Measurements from ENCODE around the gene GPC3. TPM values are rescaled to one million over a fixed set of nuclear protein-coding genes. Genes with fewer than 3 reads are reported as not detected.
A peak's percentile ranks its signal among the peaks of the same experiment; 100 is the strongest.

The GPC3 gene
- total RNA-seq, 2 experiments from 2014 or later, result 0.86 to 1.3 TPM

DNA sequence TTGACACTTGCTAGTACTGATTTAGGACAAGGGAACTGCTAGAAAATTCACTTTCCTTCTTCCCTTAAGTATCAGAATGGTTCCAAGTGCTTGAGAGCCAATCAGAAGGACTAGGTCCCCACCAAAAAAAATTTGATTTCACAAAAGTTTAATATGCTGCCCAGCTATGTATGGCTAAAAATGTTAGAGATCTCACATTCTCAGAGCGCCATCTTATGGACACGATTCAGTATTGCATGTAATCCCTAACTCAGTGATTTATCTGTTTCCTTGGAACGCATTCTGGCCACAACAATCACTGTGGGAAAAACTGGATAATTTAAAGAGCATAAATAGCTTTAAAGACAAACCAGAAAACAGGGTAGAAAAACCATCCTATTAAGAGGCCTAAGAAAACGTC, 315.0 kb downstream of the GPC3 start:
- H3K27ac Mint-ChIP-seq, result no peak overlapping the region
- intact Hi-C loops (cut with DNase I, micrococcal nuclease), result loop anchor here (1.0 to 10.0 kb wide), 6 partner anchors 336 to 1033 kb away; no protein-coding TSS in a partner anchor
- H3K27me3 Mint-ChIP-seq, result no peaks in the 10 kb centered on the region
- ATAC-seq (no peak), DNase-seq (no peak)
- ChIA-PET CTCF (interaction anchor here (0.6 to 2.0 kb wide), 7 partner anchors 9 to 1039 kb away, joined by 3 to 14 read pairs (median 3); no protein-coding TSS in a partner anchor), POLR2A (no interaction called here)
- H3K9me3 Mint-ChIP-seq (ENCODE audit: low read depth), result no peaks in the 10 kb centered on the region
- no peak overlapping the region for H3K4me3 Mint-ChIP-seq
- no peaks in the 10 kb centered on the region for H3K4me1 Mint-ChIP-seq
- H3K36me3 Mint-ChIP-seq (ENCODE audit: low read depth), result no peaks in the 10 kb centered on the region

DNA sequence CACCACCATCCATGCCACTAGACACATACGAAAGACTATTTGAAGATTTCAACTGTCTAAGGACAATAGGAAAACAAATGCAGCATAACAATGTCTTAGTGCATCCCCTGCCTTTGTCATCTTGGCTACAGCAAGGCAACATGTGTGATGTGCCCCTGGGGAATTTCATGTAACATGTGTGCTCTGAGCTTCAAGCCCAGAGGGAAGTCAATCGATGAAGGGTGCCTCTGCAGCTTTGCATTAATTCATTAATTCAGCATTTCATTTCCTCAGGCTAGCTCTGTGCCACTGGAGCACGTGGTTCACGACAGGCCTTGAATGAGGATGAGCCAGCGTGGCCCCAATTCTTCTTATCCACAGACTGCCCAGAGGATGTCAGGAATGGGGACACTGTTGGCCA, 316.2 kb downstream of the GPC3 start:
- CTCF ChIA-PET, result interaction anchor here (1.5 to 2.0 kb wide), 2 partner anchors 9 to 335 kb away, joined by 4 to 14 read pairs; no protein-coding TSS in a partner anchor
- intact Hi-C loops (cut with DNase I, micrococcal nuclease), result no loop called here
- no peaks in the 10 kb centered on the region for H3K27me3 Mint-ChIP-seq
- H3K27ac Mint-ChIP-seq, result no peak overlapping the region
- no peaks in the 10 kb centered on the region for H3K36me3 Mint-ChIP-seq (ENCODE audit: low read depth)
- DNase-seq, result no peak
- H3K4me3 Mint-ChIP-seq, result no peak overlapping the region
- POLR2A ChIA-PET, result no interaction called here
- no peaks in the 10 kb centered on the region for H3K9me3 Mint-ChIP-seq (ENCODE audit: low read depth)
- ATAC-seq, result no peak
- H3K4me1 Mint-ChIP-seq, result no peaks in the 10 kb centered on the region

DNA sequence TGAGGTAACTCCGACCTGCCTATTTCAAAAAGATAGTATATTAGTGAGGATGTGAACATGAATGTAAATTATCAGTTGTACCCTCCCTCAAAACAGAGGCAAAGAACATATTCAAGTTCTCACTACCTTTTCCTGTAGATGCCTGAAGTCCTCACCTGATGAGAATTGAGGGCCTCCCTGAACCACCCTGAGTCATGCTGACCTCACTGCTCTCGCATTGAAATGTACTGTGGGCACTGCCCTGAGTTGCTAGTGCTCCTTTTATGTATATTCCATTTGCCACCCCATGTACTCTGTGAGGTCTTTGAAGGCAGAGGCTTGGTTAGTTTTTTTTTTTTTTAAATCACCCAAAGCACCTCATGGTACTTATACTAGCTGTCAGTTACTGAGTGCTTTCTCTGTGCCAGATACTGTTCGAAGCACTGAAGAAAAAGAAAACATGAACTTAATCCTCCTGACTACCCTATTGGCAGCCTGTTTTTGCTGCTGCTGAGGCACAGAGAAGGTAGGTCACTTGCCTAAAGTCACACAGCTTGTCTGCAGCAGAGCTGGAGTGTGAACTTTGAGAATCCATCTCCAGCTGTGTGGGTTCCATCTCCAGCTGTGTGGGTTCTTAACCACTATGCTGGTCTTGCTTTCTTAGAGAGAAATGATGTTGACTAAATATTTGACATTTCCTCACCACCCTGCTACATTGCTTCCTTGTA, 317.0 kb downstream of the GPC3 start:
- DNase-seq (peak; percentile 8), ATAC-seq (peak; percentile 39)
- Mint-ChIP-seq H3K4me3 (no peak overlapping the region), H3K4me1 (no peaks in the 10 kb centered on the region), H3K9me3 (ENCODE audit: low read depth) (no peaks in the 10 kb centered on the region), H3K27me3 (no peaks in the 10 kb centered on the region), H3K36me3 (ENCODE audit: low read depth) (no peaks in the 10 kb centered on the region), H3K27ac (no peak overlapping the region)
- ChIA-PET CTCF (interaction anchor here (1.5 kb wide), 1 partner anchor 10 kb away, joined by 4 read pairs; no protein-coding TSS in a partner anchor), POLR2A (no interaction called here)
- intact Hi-C loops (cut with DNase I, micrococcal nuclease), result no loop called here

DNA sequence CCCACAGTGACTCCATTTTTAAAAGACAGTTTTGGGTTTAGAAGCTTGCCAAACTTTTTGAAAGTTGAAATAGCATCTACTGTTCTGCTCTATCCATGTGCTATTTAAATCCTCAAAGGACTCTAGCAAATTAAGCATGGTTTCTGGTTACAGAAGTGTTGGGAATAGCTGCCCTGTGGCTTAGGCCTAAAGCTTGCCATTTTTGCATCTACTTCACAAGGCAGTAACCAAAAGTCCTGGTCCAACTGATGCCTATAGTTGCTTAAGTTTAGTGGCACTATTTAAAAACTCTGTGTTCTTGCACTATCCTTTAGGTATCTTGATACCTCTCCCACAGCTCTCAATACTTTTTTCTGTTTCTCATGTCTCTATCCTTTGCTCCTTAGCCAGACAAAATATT, 319.1 kb downstream of the GPC3 start:
- H3K4me1 Mint-ChIP-seq, result no peaks in the 10 kb centered on the region
- no peak for ATAC-seq
- no peaks in the 10 kb centered on the region for H3K36me3 Mint-ChIP-seq (ENCODE audit: low read depth)
- no peaks in the 10 kb centered on the region for H3K27me3 Mint-ChIP-seq
- ChIA-PET POLR2A (no interaction called here), CTCF (no interaction called here)
- H3K27ac Mint-ChIP-seq, result no peak overlapping the region
- H3K4me3 Mint-ChIP-seq, result no peak overlapping the region
- intact Hi-C loops (cut with DNase I, micrococcal nuclease), result no loop called here
- DNase-seq, result no peak
- H3K9me3 Mint-ChIP-seq (ENCODE audit: low read depth), result no peaks in the 10 kb centered on the region

DNA sequence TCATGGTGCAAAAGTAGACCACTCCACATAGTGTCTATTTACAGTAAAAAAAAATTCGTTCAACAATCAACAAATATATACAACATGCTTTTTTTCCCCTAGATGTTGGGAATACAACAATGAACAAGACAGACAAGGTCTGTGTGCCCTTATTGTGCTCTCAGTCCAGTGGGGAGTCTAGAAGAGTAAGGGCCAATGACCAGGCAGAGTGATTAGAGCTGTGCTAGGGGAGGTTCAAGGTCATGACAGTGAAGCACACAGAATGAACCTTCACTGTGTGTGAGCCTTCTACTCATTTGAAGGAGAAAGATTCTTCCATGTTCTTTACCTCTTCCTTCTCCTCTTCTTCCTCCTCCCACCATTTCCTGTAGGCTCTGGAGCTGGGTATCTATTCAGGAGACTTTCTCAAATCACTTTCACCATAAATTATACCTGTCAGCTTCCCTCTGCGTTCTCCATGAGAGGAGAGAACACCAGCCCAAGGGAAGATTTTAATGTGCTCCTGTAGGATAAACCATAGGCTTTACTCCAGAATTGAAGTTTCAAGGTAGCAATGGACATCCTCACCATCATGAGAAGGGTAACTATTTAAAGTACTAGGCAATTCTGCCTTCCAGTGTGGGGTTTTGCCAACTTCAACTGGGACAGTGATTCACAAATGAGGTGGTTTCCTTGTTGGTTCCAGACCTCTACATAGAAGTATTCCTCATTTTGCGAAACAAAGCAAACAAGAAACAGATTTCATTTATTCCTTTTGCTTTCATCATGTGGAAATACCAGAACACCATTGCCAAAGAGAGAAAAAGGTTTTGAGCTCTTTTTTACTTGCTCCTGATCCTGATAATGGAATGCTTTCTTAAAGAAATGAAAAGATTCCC, 323.2 kb downstream of the GPC3 start:
- ChIA-PET CTCF (no interaction called here), POLR2A (interaction anchor here (0.7 kb wide), 1 partner anchor 36 kb away, joined by 3 read pairs; no protein-coding TSS in a partner anchor)
- intact Hi-C loops (cut with DNase I, micrococcal nuclease), result no loop called here
- no peaks in the 10 kb centered on the region for H3K4me1 Mint-ChIP-seq
- ATAC-seq, result no peak
- no peak overlapping the region for H3K27ac Mint-ChIP-seq
- no peaks in the 10 kb centered on the region for H3K27me3 Mint-ChIP-seq
- H3K36me3 Mint-ChIP-seq (ENCODE audit: low read depth), result no peaks in the 10 kb centered on the region
- DNase-seq, result no peak
- no peaks in the 10 kb centered on the region for H3K9me3 Mint-ChIP-seq (ENCODE audit: low read depth)
- H3K4me3 Mint-ChIP-seq, result no peak overlapping the region

DNA sequence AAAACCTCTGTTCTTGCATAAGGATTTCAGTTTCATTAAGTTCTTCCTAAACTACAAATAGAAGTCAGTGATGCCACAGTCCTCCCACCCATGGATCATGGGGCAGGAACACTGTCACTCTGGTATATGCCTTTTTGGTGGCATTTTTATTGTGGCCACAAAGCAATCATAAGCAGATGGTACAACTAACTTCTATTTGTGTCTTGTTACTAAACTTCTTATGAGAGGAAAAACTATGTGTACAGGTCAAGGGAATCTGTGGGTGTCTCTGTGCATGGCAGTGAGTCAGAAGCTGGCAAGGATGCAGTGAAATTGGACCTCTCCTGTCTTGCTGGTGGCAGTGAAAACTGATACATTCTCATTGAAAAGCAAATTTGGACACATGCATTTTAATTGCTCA, 325.1 kb downstream of the GPC3 start:
- H3K9me3 Mint-ChIP-seq (ENCODE audit: low read depth), result no peaks in the 10 kb centered on the region
- intact Hi-C loops (cut with DNase I, micrococcal nuclease), result no loop called here
- ChIA-PET POLR2A (no interaction called here), CTCF (no interaction called here)
- no peaks in the 10 kb centered on the region for H3K36me3 Mint-ChIP-seq (ENCODE audit: low read depth)
- H3K4me3 Mint-ChIP-seq, result no peak overlapping the region
- no peak for ATAC-seq
- no peak overlapping the region for H3K27ac Mint-ChIP-seq
- no peaks in the 10 kb centered on the region for H3K4me1 Mint-ChIP-seq
- H3K27me3 Mint-ChIP-seq, result no peaks in the 10 kb centered on the region
- DNase-seq, result no peak

DNA sequence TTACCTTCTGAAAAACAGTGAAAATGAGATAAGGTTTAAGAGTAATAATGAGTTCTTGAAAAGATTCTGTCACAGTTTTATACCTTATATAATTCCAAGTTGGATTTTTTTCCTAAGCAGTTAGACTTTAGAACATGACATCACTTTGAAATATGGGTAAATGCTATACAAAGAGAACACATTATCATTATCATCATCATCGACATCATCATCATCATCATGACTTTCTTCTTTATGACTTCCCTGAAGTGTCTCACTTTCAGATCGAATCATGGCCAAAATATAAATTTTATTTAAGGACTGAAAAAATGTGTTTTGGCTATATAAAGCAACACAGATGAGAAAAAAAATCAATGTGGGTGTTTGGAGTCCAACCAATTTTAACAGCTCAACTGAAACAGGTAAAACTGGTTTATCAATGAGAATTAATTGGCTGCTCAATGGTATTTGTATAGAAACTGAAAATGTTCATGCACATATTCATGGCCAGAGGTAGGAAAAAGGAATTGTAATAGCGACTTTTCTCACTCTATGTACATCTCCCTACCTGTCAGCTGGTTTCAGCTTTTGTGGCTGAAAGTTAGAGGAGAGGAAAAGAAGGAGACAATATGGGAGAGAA, 327.0 kb downstream of the GPC3 start:
- ChIA-PET CTCF (no interaction called here), POLR2A (no interaction called here)
- Mint-ChIP-seq H3K4me1 (no peaks in the 10 kb centered on the region), H3K27me3 (no peaks in the 10 kb centered on the region), H3K27ac (no peak overlapping the region), H3K4me3 (no peak overlapping the region), H3K36me3 (ENCODE audit: low read depth) (no peaks in the 10 kb centered on the region), H3K9me3 (ENCODE audit: low read depth) (no peaks in the 10 kb centered on the region)
- ATAC-seq (no peak), DNase-seq (no peak)
- intact Hi-C loops (cut with DNase I, micrococcal nuclease), result no loop called here

DNA sequence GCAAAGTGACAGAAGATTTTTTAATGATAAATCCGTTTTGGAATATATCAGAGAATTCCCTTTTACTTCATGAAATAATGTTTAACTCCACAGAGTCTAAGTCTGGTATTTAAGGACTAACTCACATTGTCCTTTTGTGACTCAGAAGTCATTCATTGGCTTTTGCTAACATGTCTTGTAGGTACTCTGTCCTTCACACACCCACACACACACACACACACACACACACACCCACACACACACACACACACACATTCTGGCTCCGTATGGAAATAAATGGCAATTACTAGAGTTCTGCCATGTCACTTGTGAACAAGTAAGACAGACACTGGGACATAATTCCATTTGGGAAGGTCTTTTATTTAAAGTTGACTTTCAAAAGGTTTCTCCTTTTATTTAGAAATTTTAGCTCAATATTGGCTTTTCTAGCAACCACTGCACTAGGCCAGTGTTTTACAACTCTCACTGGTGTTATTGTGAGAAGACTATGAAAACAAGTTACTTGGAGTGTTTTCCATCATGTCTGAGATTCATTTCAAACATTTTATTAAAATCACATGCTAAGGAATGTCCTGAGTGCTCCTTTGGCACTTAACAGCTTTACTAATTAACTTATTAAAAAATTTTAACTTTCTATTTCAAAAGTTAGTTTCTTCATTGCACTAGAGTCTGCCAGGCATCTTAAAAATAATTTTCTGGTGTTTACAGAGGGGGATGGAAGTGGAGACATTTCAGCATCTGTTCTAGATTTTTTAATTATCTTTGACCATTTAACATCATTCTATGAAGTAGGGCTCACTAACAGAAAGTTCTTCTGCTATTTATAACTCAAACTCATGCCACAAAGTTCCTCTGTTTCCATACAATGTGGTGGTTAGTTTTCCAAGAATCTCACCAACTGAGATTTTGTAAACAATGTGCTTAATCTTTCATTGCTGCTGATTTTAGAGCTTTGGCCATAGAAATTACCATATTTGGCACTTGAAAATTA, 329.8 kb downstream of the GPC3 start:
- intact Hi-C loops (cut with DNase I, micrococcal nuclease), result no loop called here
- POLR2A ChIA-PET, result no interaction called here
- DNase-seq, result no peak
- Mint-ChIP-seq H3K27me3 (no peaks in the 10 kb centered on the region), H3K4me3 (no peak overlapping the region), H3K4me1 (no peaks in the 10 kb centered on the region), H3K27ac (no peak overlapping the region), H3K9me3 (ENCODE audit: low read depth) (no peaks in the 10 kb centered on the region), H3K36me3 (ENCODE audit: low read depth) (no peaks in the 10 kb centered on the region)
- CTCF ChIA-PET, result no interaction called here
- no peak for ATAC-seq

DNA sequence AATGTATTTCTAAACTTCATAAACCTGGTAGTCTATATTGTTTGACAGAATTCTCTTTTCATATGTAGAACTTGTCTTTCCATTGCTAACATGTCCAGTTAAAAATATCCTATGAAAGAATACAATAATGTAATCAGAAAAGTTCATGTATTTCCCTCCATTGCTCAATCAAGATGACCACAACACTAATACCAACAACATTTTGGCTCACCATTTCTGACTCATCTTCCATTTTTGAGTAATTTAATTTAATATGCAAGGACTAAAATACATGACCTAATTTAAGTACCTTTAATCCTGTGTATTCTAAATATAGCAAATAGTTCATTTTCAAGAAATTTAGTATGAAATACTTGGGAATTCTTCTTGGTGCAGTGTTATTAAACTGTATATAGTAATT, 330.6 kb downstream of the GPC3 start:
- Mint-ChIP-seq H3K4me3 (no peak overlapping the region), H3K36me3 (ENCODE audit: low read depth) (no peaks in the 10 kb centered on the region), H3K27ac (no peak overlapping the region), H3K27me3 (no peaks in the 10 kb centered on the region), H3K4me1 (no peaks in the 10 kb centered on the region), H3K9me3 (ENCODE audit: low read depth) (no peaks in the 10 kb centered on the region)
- intact Hi-C loops (cut with DNase I, micrococcal nuclease), result no loop called here
- no peak for ATAC-seq
- CTCF ChIA-PET, result no interaction called here
- DNase-seq, result no peak
- POLR2A ChIA-PET, result no interaction called here

DNA sequence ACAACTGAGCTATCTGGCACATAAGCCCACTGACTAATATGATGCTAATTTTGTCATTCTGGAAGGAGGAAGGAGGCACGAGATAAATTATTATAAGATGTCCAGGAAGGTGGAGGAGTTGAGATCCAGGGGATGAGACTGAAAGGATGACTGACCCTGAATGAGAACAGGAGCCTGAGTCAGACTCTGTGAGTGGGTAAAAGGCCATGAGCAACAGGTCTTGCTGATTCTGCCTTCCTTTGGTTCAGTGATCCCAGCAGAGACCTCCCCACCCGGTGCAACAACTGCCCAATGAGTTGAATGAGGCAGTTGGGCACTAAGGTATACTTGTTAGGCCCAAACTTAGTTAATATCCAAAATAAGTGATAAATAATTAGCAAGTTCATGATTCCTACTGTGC, 332.0 kb downstream of the GPC3 start:
- ATAC-seq (no peak), DNase-seq (no peak)
- no peaks in the 10 kb centered on the region for H3K27me3 Mint-ChIP-seq
- no peaks in the 10 kb centered on the region for H3K9me3 Mint-ChIP-seq (ENCODE audit: low read depth)
- intact Hi-C loops (cut with DNase I, micrococcal nuclease), result no loop called here
- no peak overlapping the region for H3K27ac Mint-ChIP-seq
- H3K4me3 Mint-ChIP-seq, result no peak overlapping the region
- ChIA-PET CTCF (no interaction called here), POLR2A (no interaction called here)
- no peaks in the 10 kb centered on the region for H3K4me1 Mint-ChIP-seq
- H3K36me3 Mint-ChIP-seq (ENCODE audit: low read depth), result no peaks in the 10 kb centered on the region

DNA sequence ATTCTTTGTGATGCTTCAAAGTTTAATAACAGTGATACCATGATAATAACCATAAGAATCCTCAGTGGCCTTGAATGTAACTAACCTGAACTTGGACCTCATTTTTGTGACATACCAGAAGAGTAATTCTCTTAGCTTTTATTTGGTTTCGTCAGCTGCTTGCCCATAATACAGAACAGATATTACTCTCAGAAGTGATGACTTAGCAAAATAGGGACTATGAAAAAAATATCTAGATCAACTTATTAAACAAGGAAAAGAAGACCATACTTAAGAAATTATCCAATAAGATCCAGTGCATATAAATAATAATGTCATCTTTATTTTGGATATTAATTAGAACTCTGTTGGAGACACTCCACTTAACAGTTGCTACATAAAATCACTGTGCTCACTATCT, 333.2 kb downstream of the GPC3 start:
- no peak overlapping the region for H3K4me3 Mint-ChIP-seq
- ATAC-seq, result no peak
- ChIA-PET POLR2A (no interaction called here), CTCF (no interaction called here)
- no peaks in the 10 kb centered on the region for H3K36me3 Mint-ChIP-seq (ENCODE audit: low read depth)
- DNase-seq, result no peak
- no peaks in the 10 kb centered on the region for H3K4me1 Mint-ChIP-seq
- H3K27ac Mint-ChIP-seq, result no peak overlapping the region
- no peaks in the 10 kb centered on the region for H3K9me3 Mint-ChIP-seq (ENCODE audit: low read depth)
- intact Hi-C loops (cut with DNase I, micrococcal nuclease), result no loop called here
- no peaks in the 10 kb centered on the region for H3K27me3 Mint-ChIP-seq
